ENCODE results near the gene SRSF7. TPM values are rescaled to one million over a fixed set of nuclear protein-coding genes. Genes with fewer than 3 reads are reported as not detected.
"Not testable (repeated sequence)": the region's sequence is repeated elsewhere in the genome, so short reads cannot be mapped to it uniquely, and the experiment has no call there.

The SRSF7 gene
- total and polyA plus RNA-seq, 8 donors, result 83.3 to 290 (median 228) TPM

- Histone ChIP-seq H3K27me3 (no peaks in the 10 kb centered on the region), H3K9me3 (no peaks in the 10 kb centered on the region), H3K27ac (no peak overlapping the region), H3K36me3 (peaks cover 0 to 3% of the 10 kb centered on the region in 2 donors), H3K4me1 (peaks cover 0 to 27% of the 10 kb centered on the region in 2 donors), H3K4me3 (no peak overlapping the region)
- TF ChIP-seq, protein P1, sequence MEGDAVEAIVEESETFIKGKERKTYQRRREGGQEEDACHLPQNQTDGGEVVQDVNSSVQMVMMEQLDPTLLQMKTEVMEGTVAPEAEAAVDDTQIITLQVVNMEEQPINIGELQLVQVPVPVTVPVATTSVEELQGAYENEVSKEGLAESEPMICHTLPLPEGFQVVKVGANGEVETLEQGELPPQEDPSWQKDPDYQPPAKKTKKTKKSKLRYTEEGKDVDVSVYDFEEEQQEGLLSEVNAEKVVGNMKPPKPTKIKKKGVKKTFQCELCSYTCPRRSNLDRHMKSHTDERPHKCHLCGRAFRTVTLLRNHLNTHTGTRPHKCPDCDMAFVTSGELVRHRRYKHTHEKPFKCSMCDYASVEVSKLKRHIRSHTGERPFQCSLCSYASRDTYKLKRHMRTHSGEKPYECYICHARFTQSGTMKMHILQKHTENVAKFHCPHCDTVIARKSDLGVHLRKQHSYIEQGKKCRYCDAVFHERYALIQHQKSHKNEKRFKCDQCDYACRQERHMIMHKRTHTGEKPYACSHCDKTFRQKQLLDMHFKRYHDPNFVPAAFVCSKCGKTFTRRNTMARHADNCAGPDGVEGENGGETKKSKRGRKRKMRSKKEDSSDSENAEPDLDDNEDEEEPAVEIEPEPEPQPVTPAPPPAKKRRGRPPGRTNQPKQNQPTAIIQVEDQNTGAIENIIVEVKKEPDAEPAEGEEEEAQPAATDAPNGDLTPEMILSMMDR (IDR thresholded peaks at IDR 0.05), result no peak
- intact Hi-C loops (cut with DNase I), result no loop called here
- DNase-seq (no peak), ATAC-seq (no peak)
Observed at GRCh38 chr2:38718601-38719000, 32.6 kb downstream of the SRSF7 start.

DNA sequence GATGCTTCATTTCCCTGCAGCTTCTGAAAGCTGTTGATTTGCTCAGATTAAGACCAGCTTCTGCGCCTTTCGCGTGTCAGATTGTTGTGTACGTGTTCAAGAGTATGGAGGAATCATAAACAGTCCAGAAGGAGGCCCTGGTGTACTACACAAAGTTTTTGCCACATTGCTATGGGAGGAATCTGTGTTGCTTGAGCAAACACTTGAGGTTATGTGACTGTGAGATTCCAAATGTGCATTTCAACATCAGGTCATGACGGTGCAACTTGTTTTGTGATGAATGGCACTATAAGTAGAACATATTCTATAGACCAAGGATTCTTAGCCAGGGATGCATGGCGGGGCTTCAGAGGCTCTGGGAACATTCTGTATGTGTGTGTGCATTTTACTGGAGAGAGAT is 35.0 kb downstream of the SRSF7 start:
- H3K9me3 ChIP-seq, result no peaks in the 10 kb centered on the region
- intact Hi-C loops (cut with DNase I), result no loop called here
- no peaks in the 10 kb centered on the region for H3K27me3 ChIP-seq
- H3K36me3 ChIP-seq, result peaks cover 0 to 7% of the 10 kb centered on the region in 2 donors
- no peak overlapping the region for H3K4me3 ChIP-seq
- ATAC-seq (peak; percentile 76), DNase-seq (peak in 1 of 4 donors; percentile 34)
- TF ChIP-seq, protein P1 (IDR thresholded peaks at IDR 0.05), result no peak
- peak overlapping the region; percentile 55 to 58 for H3K27ac ChIP-seq
- peaks cover 0 to 15% of the 10 kb centered on the region in 2 donors for H3K4me1 ChIP-seq

DNA sequence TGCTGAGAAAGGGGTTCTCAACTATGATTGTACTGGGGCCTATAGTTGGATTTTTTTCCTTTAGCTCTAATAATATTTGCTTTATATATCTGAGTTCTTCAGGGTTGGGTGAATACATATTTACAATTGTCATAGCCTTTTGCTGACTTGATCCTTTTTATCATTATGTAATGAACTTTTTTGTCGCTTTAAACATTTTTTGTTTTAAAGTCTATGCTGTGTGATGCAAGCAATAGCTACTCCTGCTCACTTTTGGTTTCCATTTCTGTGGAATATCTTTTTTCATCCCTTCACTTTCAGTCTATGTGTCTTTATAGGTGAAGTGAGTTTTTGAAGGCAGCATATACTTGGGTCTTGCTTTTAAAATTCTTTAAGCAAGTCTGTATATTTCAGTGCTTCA is 36.2 kb downstream of the SRSF7 start:
- H3K4me3 ChIP-seq; H3K36me3 ChIP-seq; H3K9me3 ChIP-seq; intact Hi-C loops (cut with DNase I); H3K27me3 ChIP-seq; ATAC-seq; DNase-seq; H3K27ac ChIP-seq: not testable (repeated sequence)
- H3K4me1 ChIP-seq, result peaks cover 0 to 15% of the 10 kb centered on the region in 2 donors

- Histone ChIP-seq H3K27me3 (no peaks in the 10 kb centered on the region), H3K4me3 (no peak overlapping the region), H3K36me3 (peaks cover 0 to 9% of the 10 kb centered on the region in 2 donors), H3K9me3 (no peaks in the 10 kb centered on the region), H3K27ac (no peak overlapping the region), H3K4me1 (peaks cover 0 to 15% of the 10 kb centered on the region in 2 donors)
- DNase-seq (no peak), ATAC-seq (no peak)
- intact Hi-C loops (cut with DNase I), result no loop called here
- TF ChIP-seq, protein P1 (IDR thresholded peaks at IDR 0.05), result no peak
Observed at GRCh38 chr2:38713338-38713737, 37.8 kb downstream of the SRSF7 start.

- Histone ChIP-seq H3K36me3 (peaks cover 0 to 9% of the 10 kb centered on the region in 2 donors), H3K27me3 (no peaks in the 10 kb centered on the region), H3K4me3 (no peak overlapping the region), H3K9me3 (no peaks in the 10 kb centered on the region), H3K4me1 (peaks cover 0 to 15% of the 10 kb centered on the region in 2 donors), H3K27ac (no peak overlapping the region)
- DNase-seq, result no peak
- intact Hi-C loops (cut with DNase I), result no loop called here
- ATAC-seq, result no peak
- TF ChIP-seq, protein P1 (IDR thresholded peaks at IDR 0.05), result no peak
Observed at GRCh38 chr2:38712871-38713270, 38.3 kb downstream of the SRSF7 start.

GRCh38 chr2:38712413-38712812 is 38.7 kb downstream of the SRSF7 start:
- peaks cover 0 to 15% of the 10 kb centered on the region in 2 donors for H3K4me1 ChIP-seq
- H3K36me3 ChIP-seq, result peaks cover 0 to 9% of the 10 kb centered on the region in 2 donors
- H3K9me3 ChIP-seq, result no peaks in the 10 kb centered on the region
- no peak overlapping the region for H3K27ac ChIP-seq
- TF ChIP-seq, protein P1 (IDR thresholded peaks at IDR 0.05), result no peak
- no peak for ATAC-seq
- no peak overlapping the region for H3K4me3 ChIP-seq
- H3K27me3 ChIP-seq, result no peaks in the 10 kb centered on the region
- DNase-seq, result no peak
- intact Hi-C loops (cut with DNase I), result no loop called here

All from left lung (tissue), 10 donors.